ENCODE measurements around the gene PCBP3. TPM values are rescaled to one million over a fixed set of nuclear protein-coding genes. Genes with fewer than 3 reads are reported as not detected.

PCBP3 gene
- total RNA-seq, 4 donors from 2014 or later, result 0.47 to 5.3 (median 1.0) TPM; not detected in 1

GRCh38 chr21:45931397-45931969 is 288.0 kb downstream of the PCBP3 start:
- WGBS, 2 donors, result 78 to 82% methylated on average over 10 to 17 of the region's 23 CpGs
- Histone ChIP-seq H3K4me1 (no peaks in the 10 kb centered on the region), H3K9me3 (peaks cover 0 to 21% (median 12%) of the 10 kb centered on the region in 3 donors), H3K36me3 (no peaks in the 10 kb centered on the region), H3K27ac (no peak overlapping the region), H3K27me3 (peaks cover 0 to 11% (median 0%) of the 10 kb centered on the region in 4 donors), H3K4me3 (no peak overlapping the region)
- DNase-seq, result no peak
- intact Hi-C loops (cut with DNase I), result no loop called here
- TF ChIP-seq POLR2A (IDR thresholded peaks at IDR 0.05) (no peak), CTCF (IDR thresholded peaks at IDR 0.05) (no peak)

GRCh38 chr21:45932922-45933502 is 289.5 kb downstream of the PCBP3 start:
- WGBS, 2 donors, result 41 to 56% methylated on average over 9 of the region's 9 CpGs
- H3K27ac ChIP-seq, result no peak overlapping the region
- no peak for DNase-seq
- H3K27me3 ChIP-seq, result peaks cover 0 to 11% (median 0%) of the 10 kb centered on the region in 4 donors
- H3K9me3 ChIP-seq, result peaks cover 0 to 26% (median 12%) of the 10 kb centered on the region in 3 donors
- no peaks in the 10 kb centered on the region for H3K36me3 ChIP-seq
- intact Hi-C loops (cut with DNase I), result no loop called here
- H3K4me3 ChIP-seq, result no peak overlapping the region
- TF ChIP-seq CTCF (IDR thresholded peaks at IDR 0.05) (no peak), POLR2A (IDR thresholded peaks at IDR 0.05) (no peak)
- H3K4me1 ChIP-seq, result no peaks in the 10 kb centered on the region

- WGBS, 2 donors, result 67 to 70% methylated on average over 5 to 6 of the region's 6 CpGs
- H3K9me3 ChIP-seq, result peaks cover 0 to 26% (median 12%) of the 10 kb centered on the region in 3 donors
These were observed 290.6 kb downstream of the PCBP3 start for GRCh38 chr21:45934085-45934484.

GRCh38 chr21:45934554-45934953 is 291.0 kb downstream of the PCBP3 start:
- H3K4me3 ChIP-seq, result no peak overlapping the region
- DNase-seq, result no peak
- no peaks in the 10 kb centered on the region for H3K36me3 ChIP-seq
- peaks cover 0 to 26% (median 12%) of the 10 kb centered on the region in 3 donors for H3K9me3 ChIP-seq
- TF ChIP-seq POLR2A (IDR thresholded peaks at IDR 0.05) (no peak), CTCF (IDR thresholded peaks at IDR 0.05) (no peak)
- no peaks in the 10 kb centered on the region for H3K4me1 ChIP-seq
- intact Hi-C loops (cut with DNase I), result no loop called here
- no peak overlapping the region for H3K27ac ChIP-seq
- WGBS, 2 donors, result 100% methylated on average over 2 of the region's 3 CpGs; no CpG with 5 or more reads in 1 of the 2 donors
- peaks cover 0 to 5% (median 0%) of the 10 kb centered on the region in 4 donors for H3K27me3 ChIP-seq

More at GRCh38 chr21:45934085-45934484, 290.6 kb downstream of the PCBP3 start:
- H3K36me3 ChIP-seq, result no peaks in the 10 kb centered on the region
- H3K27me3 ChIP-seq, result peaks cover 0 to 9% (median 0%) of the 10 kb centered on the region in 4 donors
- H3K4me3 ChIP-seq, result no peak overlapping the region
- no peak for DNase-seq
- H3K27ac ChIP-seq, result no peak overlapping the region
- intact Hi-C loops (cut with DNase I), result no loop called here
- no peaks in the 10 kb centered on the region for H3K4me1 ChIP-seq
- no peak for TF ChIP-seq POLR2A (IDR thresholded peaks at IDR 0.05)
- TF ChIP-seq CTCF (IDR thresholded peaks at IDR 0.05), result no peak

GRCh38 chr21:45935628-45936027 is 292.1 kb downstream of the PCBP3 start:
- Histone ChIP-seq H3K9me3 (peaks cover 0 to 26% (median 12%) of the 10 kb centered on the region in 3 donors), H3K27me3 (no peaks in the 10 kb centered on the region), H3K4me1 (no peaks in the 10 kb centered on the region), H3K27ac (no peak overlapping the region), H3K4me3 (no peak overlapping the region), H3K36me3 (no peaks in the 10 kb centered on the region)
- 57 to 77% methylated on average over 1 to 2 of the region's 3 CpGs for WGBS, 2 donors
- TF ChIP-seq POLR2A (IDR thresholded peaks at IDR 0.05), result no peak
- no peak for TF ChIP-seq CTCF (IDR thresholded peaks at IDR 0.05)
- intact Hi-C loops (cut with DNase I), result no loop called here
- no peak for DNase-seq
